Measurements from ENCODE around the gene OTUD7B.

The OTUD7B gene

GRCh38 chr1:149916193-149916897 is 94.2 kb downstream of the OTUD7B start:
- DNase-seq (ENCODE audit: low read depth, low spot score): no peak
- CTCF ChIA-PET: interaction anchor here (0.7 to 1.7 kb wide), 4 partner anchors 9 to 46 kb away, joined by 3 to 5 read pairs (median 4); a partner anchor contains a TSS
- TF ChIP-seq CTCF (IDR thresholded peaks at IDR 0.05; ENCODE audit: insufficient read depth, low read length, missing control alignments): no peak
- H3K4me3 ChIP-seq (ENCODE audit: low read depth, low read length): peak overlapping the region; percentile 83
- POLR2A ChIA-PET: interaction anchor here (1.5 kb wide), 1 partner anchor 29 kb away, joined by 6 read pairs; a partner anchor contains a TSS

- DNase-seq (ENCODE audit: low read depth, low spot score): no peak
- no peak for TF ChIP-seq CTCF (IDR thresholded peaks at IDR 0.05; ENCODE audit: insufficient read depth, low read length, missing control alignments)
- peak overlapping the region; percentile 83; the same call in 1 of the 2 replicates for H3K4me3 ChIP-seq (ENCODE audit: low read depth, low read length)
- POLR2A ChIA-PET: interaction anchor here (1.5 kb wide), 1 partner anchor 28 kb away, joined by 6 read pairs; a partner anchor contains a TSS
- CTCF ChIA-PET: interaction anchor here (0.7 to 1.7 kb wide), 5 partner anchors 8 to 250 kb away, joined by 3 to 5 read pairs (median 4); a partner anchor contains a TSS
Observed at GRCh38 chr1:149915429-149916192, 94.9 kb downstream of the OTUD7B start.

- ChIA-PET CTCF (interaction anchor here (1.2 to 1.7 kb wide), 2 partner anchors 13 to 251 kb away, joined by 3 to 4 read pairs; no protein-coding TSS in a partner anchor), POLR2A (interaction anchor here (1.2 kb wide), 1 partner anchor 28 kb away, joined by 3 read pairs; a partner anchor contains a TSS)
- H3K4me3 ChIP-seq (ENCODE audit: low read depth, low read length): no peak overlapping the region
- no peak for DNase-seq (ENCODE audit: low read depth, low spot score)
- TF ChIP-seq CTCF (IDR thresholded peaks at IDR 0.05; ENCODE audit: insufficient read depth, low read length, missing control alignments): no peak
Observed at GRCh38 chr1:149914545-149914944, 96.0 kb downstream of the OTUD7B start.

GRCh38 chr1:149906570-149907075 is 103.9 kb downstream of the OTUD7B start:
- POLR2A ChIA-PET: no interaction called here
- H3K4me3 ChIP-seq (ENCODE audit: low read depth, low read length): no peak overlapping the region
- TF ChIP-seq CTCF (IDR thresholded peaks at IDR 0.05; ENCODE audit: insufficient read depth, low read length, missing control alignments): no peak
- CTCF ChIA-PET: interaction anchor here (1.1 kb wide), 1 partner anchor 10 kb away, joined by 3 read pairs; no protein-coding TSS in a partner anchor
- no peak for DNase-seq (ENCODE audit: low read depth, low spot score)

- no peak overlapping the region for H3K4me3 ChIP-seq (ENCODE audit: low read depth, low read length)
- no peak for DNase-seq (ENCODE audit: low read depth, low spot score)
- no peak for TF ChIP-seq CTCF (IDR thresholded peaks at IDR 0.05; ENCODE audit: insufficient read depth, low read length, missing control alignments)
- ChIA-PET CTCF (no interaction called here), POLR2A (interaction anchor here (1.0 kb wide), 1 partner anchor 17 kb away, joined by 3 read pairs; no protein-coding TSS in a partner anchor)
Observed at GRCh38 chr1:149903836-149904491, 106.6 kb downstream of the OTUD7B start.

Measured in AG04449 (cell line).